SIG-M5 treated with dmso at 0.1 percent for 504 hours (cell line): Measurements from ENCODE around the gene RBM5.
A peak's percentile ranks its signal among the peaks of the same experiment; 100 is the strongest.
"Not testable (repeated sequence)": the region's sequence is repeated elsewhere in the genome, so short reads cannot be mapped to it uniquely, and the experiment has no call there.

ENCODE experiments used
- DNase-seq: peaks from one replicate; lab custom pipeline; 2025; ENCODE audit not compliant: unreplicated experiment; lab: John Stamatoyannopoulos, UW

The RBM5 gene

DNA sequence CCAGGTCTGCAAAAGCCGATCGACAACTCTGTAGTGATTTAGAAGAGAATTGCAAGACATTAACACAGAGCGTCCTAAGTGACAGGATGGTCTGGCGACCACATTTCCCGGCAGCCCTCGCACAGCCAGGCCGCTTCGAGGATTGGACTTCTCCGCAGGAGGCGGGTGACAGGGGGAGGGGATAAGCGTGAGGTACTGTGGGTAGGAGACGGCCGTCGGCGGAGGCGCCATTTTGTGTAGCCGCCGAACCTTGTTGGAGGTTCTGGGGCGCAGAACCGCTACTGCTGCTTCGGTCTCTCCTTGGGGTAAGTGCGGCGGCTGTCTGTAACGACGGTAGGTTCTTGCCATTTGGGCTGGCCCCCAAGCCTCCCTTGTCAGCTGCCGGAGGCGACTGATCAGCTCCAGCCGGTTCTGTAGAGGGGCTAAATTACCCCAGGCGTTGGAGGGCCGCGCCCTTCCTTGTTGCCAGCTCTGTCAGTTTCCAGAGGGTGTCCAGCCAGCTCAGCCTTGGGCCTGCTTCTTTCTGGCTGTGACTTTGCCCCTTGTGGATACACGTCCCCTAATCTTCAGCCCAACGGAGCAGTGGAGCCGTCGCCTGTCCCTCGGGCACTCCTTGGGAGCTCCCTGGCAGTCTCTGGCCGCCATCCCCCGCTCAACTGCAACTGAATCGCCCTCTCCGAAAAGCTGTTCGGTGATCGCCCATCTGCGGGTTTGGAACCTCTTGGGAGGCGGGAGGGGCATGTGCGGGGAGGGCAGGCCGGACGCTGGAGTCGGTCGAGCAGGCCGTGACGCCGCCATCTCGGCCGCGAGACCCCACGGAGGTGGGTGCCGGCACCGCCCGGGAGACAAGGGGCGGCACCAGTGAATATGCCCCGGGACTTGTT lies at the start of gene RBM5:
Gene RBM5 (plus strand): TSS at position 195 of the 884 bp plus-strand sequence. CDS start 1,516 bp downstream, outside the sequence.
- DNase-seq, result peak; percentile 94

GRCh38 chr3:50044976-50045375 lies 43.7 kb upstream of the RBM5 start:
- no peak for DNase-seq

- DNase-seq, result no peak
These were observed 41.3 kb upstream of the RBM5 start for GRCh38 chr3:50047426-50047825.

DNA sequence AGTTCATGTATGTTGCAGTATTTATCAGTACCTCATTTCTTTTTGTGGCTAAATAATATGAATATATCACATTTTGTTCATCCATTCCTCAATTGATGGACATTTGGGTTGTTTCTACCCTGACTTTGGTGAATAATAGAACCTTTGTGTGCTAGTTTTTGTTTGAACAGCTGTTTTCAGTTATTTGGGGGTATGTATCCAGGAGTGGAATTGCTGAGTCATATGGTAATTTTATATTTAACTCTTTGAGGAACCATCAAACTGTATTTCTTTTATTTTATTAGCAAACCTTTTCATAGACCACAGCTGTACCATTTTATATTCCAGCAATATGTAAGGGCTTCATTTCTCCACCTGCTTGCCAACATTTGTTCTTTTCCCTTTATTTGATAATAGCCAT lies 38.4 kb upstream of the RBM5 start:
- no peak for DNase-seq

DNA sequence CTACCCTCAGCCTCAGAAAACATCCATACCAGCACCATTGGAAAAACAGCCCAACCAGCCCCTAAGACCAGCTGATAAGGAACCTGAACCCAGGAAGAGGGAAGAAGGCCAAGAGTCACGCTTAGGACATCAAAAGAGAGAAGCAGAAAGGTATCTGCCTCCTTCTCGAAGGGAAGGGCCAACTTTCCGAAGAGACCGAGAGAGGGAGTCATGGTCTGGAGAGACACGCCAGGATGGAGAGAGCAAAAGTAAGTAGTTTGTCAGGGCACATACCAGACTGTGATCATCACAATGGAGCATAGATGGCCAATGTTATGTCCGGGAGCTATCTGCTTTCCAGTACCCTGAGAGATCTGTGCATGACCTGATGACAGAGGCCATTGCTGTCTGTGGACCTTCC lies 31.0 kb upstream of the RBM5 start:
- DNase-seq, result no peak

- no peak for DNase-seq
These were observed 20.6 kb upstream of the RBM5 start for GRCh38 chr3:50068134-50068533.

DNA sequence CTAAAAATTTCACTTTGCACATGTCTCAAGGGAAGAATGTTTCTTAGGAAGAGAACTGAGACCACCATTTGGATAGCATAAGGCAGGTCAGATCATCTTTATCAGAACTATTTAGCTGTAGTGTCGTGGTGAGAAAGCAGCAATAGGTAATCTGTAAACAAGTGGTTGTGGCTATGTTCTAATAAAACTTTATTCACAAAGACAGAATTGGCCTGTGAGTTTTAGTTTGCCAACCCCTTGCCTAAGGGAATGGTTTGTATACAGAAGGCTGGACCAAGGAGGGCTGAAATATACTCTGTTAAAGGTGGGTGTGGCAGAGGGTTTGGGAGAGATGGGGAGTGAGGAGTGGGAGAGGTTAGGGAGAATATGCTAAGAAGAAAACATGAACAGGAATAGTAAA lies 10.6 kb upstream of the RBM5 start:
- no peak for DNase-seq

DNA sequence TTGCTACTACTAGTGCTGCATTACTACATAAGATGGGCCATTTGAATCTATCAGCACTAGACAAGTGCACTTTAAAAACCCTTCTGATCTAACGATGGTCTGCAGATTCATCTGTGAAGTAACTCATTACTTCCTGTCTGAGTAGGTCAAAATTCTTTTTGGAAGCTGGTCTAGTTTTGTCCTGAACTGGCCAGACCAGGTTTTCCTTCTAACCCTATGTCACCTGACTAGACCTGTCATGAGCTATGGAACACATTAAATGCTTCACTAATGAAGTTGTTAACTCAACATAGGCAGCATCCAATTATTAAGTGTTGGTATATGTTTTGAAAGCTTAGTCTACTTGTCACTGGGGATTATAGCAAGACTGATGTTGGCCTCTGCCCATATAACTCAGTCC lies 10.1 kb upstream of the RBM5 start:
- DNase-seq, result no peak

- DNase-seq, result not testable (repeated sequence)
These were observed 3.8 kb upstream of the RBM5 start for GRCh38 chr3:50084951-50085350.

GRCh38 chr3:50089609-50089945 lies 858 bp downstream of the RBM5 start:
- no peak for DNase-seq

DNA sequence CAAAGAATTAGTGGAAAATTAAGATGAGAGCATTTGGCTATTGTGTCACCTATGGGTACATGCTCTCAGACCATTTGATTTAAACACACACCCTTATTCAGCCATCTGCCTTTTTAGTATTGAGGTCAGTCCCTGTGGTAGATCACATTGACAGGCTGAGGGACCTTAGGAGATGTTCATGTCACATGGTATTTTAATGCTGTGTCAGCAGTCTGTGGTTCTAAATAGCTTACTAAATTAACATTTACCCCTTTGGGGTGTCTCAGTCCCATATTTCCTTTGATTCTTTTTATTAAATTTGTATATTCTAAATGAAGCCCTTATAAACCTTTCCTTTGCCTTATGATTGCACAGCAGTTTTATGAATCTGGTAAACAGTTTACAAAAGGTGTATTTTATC lies 2.3 kb downstream of the RBM5 start:
- DNase-seq, result no peak

- DNase-seq, result no peak
These were observed 6.8 kb downstream of the RBM5 start for GRCh38 chr3:50095352-50095998.

DNA sequence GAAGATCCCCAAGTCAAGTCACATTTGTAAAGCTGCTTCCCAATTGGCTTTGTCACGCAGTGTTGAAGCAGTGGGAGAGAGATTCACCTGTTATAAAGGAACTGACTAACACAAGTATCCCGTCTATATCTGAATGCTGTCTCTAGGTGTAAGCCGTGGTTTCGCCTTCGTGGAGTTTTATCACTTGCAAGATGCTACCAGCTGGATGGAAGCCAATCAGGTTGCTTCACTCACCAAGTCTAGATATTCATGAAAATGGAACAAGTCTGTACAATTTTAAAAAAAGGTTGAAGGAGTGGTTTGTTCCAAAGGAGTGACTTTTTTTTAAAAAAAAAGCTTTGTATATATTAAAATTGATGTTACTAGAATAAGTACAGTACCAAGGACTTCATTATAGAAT lies 11.7 kb downstream of the RBM5 start:
- no peak for DNase-seq

- DNase-seq, result no peak
These were observed 12.5 kb downstream of the RBM5 start for GRCh38 chr3:50100956-50101845.

- no peak for DNase-seq
These were observed 13.8 kb downstream of the RBM5 start for GRCh38 chr3:50102558-50102957.

- no peak for DNase-seq
These were observed 23.0 kb downstream of the RBM5 start for GRCh38 chr3:50111757-50112156.

DNA sequence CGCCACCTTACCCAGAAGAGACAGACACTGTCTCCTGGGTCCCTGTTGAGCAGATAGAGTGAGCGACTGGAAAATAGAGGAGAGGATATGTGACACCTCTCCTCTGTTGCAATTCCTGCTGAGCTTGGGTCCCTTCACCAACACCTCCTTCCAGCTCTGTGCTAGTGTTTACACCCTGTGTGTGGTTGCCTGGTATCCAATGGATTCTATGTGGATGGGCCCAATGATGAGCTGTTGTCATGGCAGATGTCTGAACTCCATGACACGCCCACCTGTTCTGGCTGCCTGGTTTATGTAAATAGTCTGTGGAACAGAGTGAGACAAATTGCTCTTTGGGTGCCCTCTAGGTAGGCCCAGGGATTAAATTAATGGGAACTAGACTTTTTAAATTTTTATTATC lies 23.7 kb downstream of the RBM5 start:
- DNase-seq, result no peak

- no peak for DNase-seq
These were observed 28.4 kb downstream of the RBM5 start for GRCh38 chr3:50117120-50117519.

DNA sequence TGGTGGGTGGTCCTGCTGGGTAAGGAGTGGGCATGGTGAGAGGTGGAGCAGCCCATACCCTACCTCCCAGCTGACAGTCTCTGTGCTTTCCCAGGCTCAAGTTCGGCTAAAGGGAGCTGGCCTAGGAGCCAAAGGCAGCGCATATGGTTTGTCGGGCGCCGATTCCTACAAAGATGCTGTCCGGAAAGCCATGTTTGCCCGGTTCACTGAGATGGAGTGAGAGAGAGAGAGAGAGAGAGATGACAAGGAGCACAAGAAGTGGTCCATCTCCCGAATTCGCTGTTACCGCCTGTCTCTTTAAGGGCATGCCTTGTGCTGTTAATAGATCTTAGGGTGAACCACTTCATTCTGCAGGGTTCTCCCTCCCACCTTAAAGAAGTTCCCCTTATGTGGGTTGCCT lies 29.5 kb downstream of the RBM5 start:
- DNase-seq, result no peak

DNA sequence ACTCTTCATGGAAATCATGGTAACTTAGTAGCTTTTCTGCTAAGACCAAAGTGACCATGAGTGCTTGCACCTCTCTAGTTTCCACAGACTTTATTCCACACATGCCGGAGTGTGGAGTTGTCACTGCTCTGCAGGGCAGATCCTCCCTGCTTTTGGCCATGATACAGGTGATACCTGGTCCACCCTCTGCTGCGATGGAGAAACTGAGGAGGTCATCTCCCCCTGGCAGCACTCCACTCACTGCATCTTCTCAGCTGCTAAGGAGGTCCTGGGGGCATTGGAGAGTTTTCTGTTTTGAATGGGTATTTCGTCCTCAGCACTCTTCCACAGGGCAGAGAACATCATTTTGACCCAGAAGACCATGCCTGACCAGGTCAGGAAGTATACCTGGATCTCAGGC lies 31.1 kb downstream of the RBM5 start:
- DNase-seq, result no peak

- DNase-seq, result no peak
These were observed 31.8 kb downstream of the RBM5 start for GRCh38 chr3:50120364-50121071.
